GM21737 (cell line): ENCODE measurements around the gene DST.
"Not testable (repeated sequence)": the region's sequence is repeated elsewhere in the genome, so short reads cannot be mapped to it uniquely, and the experiment has no call there.

Experiments
- ATAC-seq: cut with Tn5 transposase; IDR thresholded peaks from one replicate; pipeline ENCODE4 v1.9.1; 2021; ENCODE audit warnings: mild to moderate bottlenecking, moderate library complexity; ENCODE audit not compliant: unreplicated experiment

Gene DST

GRCh38 chr6:56574292-56574691 is 68.4 kb downstream of the DST start:
- ATAC-seq: no peak

- no peak for ATAC-seq
Observed at GRCh38 chr6:56573624-56574023, 69.1 kb downstream of the DST start.

GRCh38 chr6:56572788-56573471 is 69.8 kb downstream of the DST start:
- ATAC-seq: no peak

GRCh38 chr6:56571605-56572004 is 71.1 kb downstream of the DST start:
- no peak for ATAC-seq

DNA sequence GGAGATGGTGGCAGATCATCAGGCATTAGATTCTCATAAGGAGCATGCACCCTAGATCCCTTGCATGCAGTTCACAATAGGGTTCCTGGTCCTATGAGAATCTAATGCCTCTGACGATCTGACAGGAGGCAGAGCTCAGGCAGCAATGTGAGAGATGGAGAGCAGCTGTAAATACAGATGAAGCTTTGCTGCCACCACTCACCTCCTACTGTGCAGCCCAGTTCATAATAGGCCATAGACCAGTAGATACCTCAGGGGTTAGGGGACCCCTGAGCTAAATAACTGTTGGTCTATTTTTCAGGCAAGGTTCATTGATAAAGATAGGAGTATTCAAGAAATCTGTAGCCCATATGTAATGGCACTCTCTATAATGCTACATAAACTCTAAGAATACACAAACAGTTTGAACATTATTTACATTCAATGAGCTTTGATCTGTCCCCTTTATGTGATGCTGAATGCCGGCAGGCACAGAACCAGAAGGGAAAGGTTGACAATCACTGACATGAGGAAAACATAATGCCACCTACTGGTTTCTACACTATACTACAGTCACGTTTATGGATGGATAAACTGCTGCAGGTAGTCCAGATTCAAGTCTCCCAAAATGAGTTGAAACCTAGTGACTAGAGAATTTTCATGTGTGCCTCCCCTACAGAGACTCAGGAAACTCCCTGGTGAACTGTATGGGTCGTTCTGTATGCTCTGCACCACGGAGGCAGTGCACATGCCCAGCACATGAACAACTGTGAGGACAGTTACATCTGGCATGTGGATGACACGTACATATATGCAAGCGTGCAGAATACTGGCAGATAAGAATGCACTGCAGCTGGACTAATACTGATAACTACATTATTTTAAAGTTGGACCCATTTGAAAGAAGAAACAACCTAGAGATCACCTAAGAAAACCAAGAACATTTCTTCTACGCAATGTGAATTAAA is 72.0 kb downstream of the DST start:
- ATAC-seq: peak; percentile 80

DNA sequence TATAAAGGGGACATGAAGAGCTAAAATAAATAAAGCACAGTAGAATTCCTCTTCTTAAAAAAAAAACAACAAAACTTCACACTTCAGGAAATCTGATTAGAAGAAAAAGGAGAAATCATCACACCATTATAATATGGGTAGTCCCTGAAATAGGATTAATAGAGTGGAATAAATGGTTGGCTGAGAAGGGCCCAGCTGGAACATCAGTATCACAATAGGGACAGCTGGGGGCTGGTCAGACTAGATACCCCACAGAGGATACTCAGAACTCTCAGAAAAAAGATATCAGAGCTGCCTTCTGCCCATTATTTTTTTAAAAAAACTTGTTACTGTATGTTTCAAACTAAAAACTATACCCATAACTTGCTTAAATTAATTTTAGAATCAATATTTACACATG is 75.2 kb downstream of the DST start:
- ATAC-seq: no peak

GRCh38 chr6:56562730-56563129 is 80.0 kb downstream of the DST start:
- ATAC-seq: not testable (repeated sequence)

- ATAC-seq: no peak
Observed at GRCh38 chr6:56556751-56557540, 85.7 kb downstream of the DST start.

DNA sequence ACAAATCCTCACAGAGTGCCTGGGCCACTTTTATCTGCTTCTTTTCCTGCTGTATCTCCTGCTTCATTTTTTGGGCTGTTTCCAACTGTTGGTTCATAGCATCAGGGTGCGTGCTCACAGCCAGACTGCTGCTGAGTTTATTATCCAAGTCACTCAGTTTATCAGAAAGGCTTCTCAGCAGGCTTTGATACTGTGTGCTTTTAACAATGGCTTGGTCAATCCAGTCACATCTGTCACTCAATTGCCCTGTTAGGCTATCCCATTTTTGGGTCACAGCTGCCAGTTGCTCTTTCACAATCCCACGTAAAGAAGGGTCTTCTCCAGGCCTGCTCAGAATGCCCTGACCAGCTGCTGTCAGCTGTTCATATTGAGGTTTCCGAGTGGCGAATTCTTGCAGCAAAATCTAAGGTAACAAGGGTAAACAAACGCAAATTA is 87.2 kb downstream of the DST start:
- ATAC-seq: no peak

DNA sequence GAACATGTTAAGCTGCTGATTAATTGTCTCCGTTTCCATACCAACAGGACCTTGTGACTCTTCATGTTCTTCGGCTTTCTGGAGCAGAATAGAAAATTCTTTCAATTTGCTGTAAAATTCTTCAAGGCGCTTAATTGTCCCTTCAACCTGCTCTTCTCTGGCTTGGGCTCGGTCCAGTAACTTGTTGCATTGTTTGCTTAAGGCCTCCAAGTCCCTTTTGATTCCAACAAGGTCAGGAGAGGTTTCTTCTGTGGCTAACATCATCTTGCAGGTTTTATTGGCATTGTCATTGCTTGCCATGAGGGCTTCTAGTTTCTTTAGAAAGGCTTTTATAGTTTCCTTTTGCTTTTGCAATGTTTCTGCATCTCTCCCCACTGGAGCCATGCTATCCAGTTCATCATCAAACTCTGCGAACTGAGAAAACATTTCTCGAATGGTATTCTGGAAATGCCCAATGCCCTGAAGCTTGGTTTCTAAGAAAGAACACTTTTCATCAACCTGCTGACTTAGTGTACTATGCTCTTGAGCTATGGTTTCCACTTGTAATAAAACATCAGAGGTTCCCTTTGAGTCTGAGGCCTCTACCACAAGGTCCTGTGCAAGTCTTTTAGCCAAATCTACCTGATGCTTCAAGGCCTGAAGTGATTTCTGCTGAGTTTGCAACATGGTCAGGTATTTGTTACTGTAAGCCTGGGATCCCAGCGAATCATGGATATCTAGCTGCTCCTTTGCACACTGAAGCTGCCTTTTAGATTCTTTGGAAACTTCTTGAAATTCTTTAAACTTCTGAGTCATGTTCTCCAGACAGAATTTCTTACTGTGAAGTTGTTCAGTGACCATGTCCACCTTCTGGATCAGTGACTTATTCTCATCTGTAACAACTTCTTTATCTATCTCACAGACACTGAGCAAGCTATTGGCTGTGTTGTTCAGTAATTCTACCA is 90.2 kb downstream of the DST start:
- ATAC-seq: no peak

GRCh38 chr6:56551409-56552120 is 91.1 kb downstream of the DST start:
- no peak for ATAC-seq

DNA sequence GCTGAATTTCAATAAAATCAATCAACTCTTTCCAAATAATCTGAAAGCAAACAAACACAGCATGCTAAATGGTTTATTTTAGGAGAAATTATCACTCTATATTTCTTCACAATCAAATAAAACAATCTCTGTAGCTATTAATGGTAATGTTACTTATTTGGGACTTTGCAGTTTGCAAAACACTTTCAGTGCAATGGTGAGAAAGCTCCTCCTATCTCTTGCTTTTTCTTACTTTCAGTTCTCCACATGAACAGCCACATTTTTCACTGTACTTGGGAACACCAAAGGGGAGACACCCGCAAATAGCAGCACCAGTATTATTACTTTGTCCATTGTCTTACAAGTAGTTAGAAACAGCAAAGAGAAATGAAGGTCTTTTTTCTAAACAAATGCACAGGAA is 92.4 kb downstream of the DST start:
- no peak for ATAC-seq

GRCh38 chr6:56549014-56549413 is 93.7 kb downstream of the DST start:
- no peak for ATAC-seq

GRCh38 chr6:56547687-56548086 is 95.0 kb downstream of the DST start:
- no peak for ATAC-seq

GRCh38 chr6:56542364-56543331 is 100.0 kb downstream of the DST start:
- peak; percentile 95 for ATAC-seq

DNA sequence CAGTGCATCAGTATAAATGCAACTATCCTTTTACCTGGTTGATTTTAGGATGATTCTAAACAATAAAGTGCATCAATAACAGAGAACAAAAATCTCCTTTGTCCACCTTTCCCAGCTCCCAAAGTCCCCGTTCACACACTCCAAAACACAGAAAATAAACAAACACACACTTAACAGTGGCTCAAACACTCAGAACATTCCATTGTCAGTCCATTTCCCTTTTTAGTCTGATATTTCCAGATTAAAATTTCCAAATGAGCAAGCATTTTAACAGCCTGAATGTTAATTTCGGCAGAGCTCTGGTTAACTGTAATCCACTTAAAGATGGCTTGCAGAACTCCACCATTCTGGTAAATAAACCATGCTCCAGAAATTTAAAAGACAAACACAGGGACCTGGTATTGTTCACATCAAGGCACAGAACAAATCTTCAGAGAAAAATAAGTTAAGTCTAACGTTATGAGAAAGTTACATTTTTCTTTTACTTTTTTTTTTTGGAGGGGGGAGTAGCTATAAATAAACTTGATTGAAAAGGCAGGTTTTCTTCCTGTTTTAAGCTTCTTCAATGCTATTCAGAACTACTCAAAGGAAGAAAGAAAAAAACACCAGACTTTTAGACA is 100.8 kb downstream of the DST start:
- no peak for ATAC-seq

DNA sequence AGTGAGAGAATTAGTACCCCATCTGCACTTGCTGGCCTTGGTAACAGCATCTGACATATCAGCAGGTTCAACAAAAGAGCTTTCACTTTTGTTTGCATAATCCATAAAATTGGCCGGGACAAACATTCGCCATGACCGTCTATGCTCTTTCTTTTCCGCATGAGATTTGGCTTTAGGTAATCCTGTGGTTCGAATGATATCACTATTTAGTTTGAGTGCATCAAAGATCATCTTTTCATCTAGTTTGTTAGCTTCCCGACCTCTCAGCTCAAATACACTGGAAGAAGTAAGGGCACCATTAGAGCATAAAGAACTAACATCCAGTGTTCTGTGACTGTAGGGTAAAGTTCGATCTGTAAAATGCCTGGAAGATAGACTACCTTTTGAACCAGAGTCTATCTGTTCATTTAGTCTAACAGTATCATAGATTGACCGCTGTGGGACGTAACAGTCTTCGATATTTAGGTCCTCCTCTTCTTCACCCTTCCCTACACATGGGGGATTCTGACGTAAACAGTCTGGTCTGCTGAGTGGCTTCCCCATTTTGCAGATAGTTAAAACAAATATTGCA is 101.6 kb downstream of the DST start:
- ATAC-seq: no peak
